HCT116 (cell line): ENCODE results near the gene RAI14. TPM values are rescaled to one million over a fixed set of nuclear protein-coding genes. Genes with fewer than 3 reads are reported as not detected.

Experiments used
- ATAC-seq: fragments of 200-7000 bp; cut with Tn5 transposase; 2 replicates; pipeline ENCODE4 v1.9.1; 2020; ENCODE audit warnings: mild to moderate bottlenecking, moderate library complexity
- BruUV-seq: library from RNA; stranded (reverse); fragments of 400-500 nt; replicated peaks from 2 replicates; lab custom pipeline; 2021; lab: Mats Ljungman, UMichigan
- CTCF ChIA-PET: fragments of 300-600 bp; sonication (Branson Sonifier 250); formaldehyde crosslinking; loops from one replicate; lab custom pipeline; 2021; ENCODE audit warnings: antibody characterized with exemption; lab: Charles Lee
- POLR2A ChIA-PET: fragments of 300-600, 350-600 bp; sonication (Branson Sonifier 250); formaldehyde crosslinking; loops from one replicate; lab custom pipeline; 2021; ENCODE audit warnings: antibody characterized with exemption; lab: Charles Lee
- RAD21 ChIA-PET, 2 experiments: fragments of 300-600 bp; sonication (Branson Sonifier 250); formaldehyde crosslinking; loops; one replicate each; lab custom pipeline; 2023; ENCODE audit warnings: low total read pairs in 2 of 2; ENCODE audit not compliant: uncharacterized antibody in 2 of 2, unreplicated experiment in 2 of 2, low non-redundant PET in 1 of 2; lab: Charles Lee
- DNase-seq: peaks from one replicate; pipeline ENCODE4 v3.0.0-alpha.2; 2010; ENCODE audit warnings: low read depth, low spot score
- H2AFZ ChIP-seq: fragments of 200-600 bp; shearing (Covaris generic), sonication (generic); 2 replicates; pipeline ENCODE4 v1.6.1; 2017; ENCODE audit warnings: low read depth, mixed run types, mixed read lengths, antibody characterized with exemption, low read length; ENCODE audit not compliant: poor library complexity, severe bottlenecking
- H3K27ac ChIP-seq: 2 replicates; pipeline ENCODE4 v1.5.1; 2012; ENCODE audit warnings: low read depth, low read length
- H3K27me3 ChIP-seq: fragments of 200-600 bp; sonication (generic); 2 replicates; pipeline ENCODE4 v1.6.1; 2016; ENCODE audit warnings: mixed run types, low read length, mixed read lengths; ENCODE audit not compliant: insufficient read depth
- H3K36me3 ChIP-seq, 2 experiments: fragments of 200-500 bp in 1 of 2; fragments of 200-600 bp in 1 of 2; sonication (Bioruptor generic) in 1 of 2; sonication (generic) in 1 of 2; 2 replicates each; pipeline versions ENCODE4 v1.5.1 to v1.6.1; 2014 to 2016; ENCODE audit warnings: low read length in 2 of 2, inconsistent platforms in 1 of 2, mixed read lengths in 1 of 2, mixed run types in 1 of 2; ENCODE audit not compliant: insufficient read depth in 2 of 2, control insufficient read depth in 1 of 2
- H3K4me1 ChIP-seq, 2 experiments: fragments of 200-600 bp in 1 of 2; sonication (generic) in 1 of 2; 2 replicates each; pipeline versions ENCODE4 v1.5.1 to v1.6.1; 2012 to 2017; ENCODE audit warnings: low read length in 2 of 2, inconsistent platforms in 1 of 2, mild to moderate bottlenecking in 1 of 2, mixed read lengths in 1 of 2, mixed run types in 1 of 2, moderate library complexity in 1 of 2; ENCODE audit not compliant: insufficient read depth in 2 of 2, control insufficient read depth in 1 of 2
- H3K4me2 ChIP-seq: fragments of 200-600 bp; sonication (generic); 2 replicates; pipeline ENCODE4 v1.6.1; 2017; ENCODE audit warnings: mixed run types, low read length, mixed read lengths
- H3K4me3 ChIP-seq, 2 experiments: fragments of 200-600 bp in 1 of 2; sonication (generic) in 1 of 2; replicated peaks in 1 of 2; 2 replicates each; pipeline ENCODE4 v1.5.1; 2011 to 2016; ENCODE audit warnings: low read length in 2 of 2, control low read depth in 1 of 2, low read depth in 1 of 2, mild to moderate bottlenecking in 1 of 2, mixed read lengths in 1 of 2, mixed run types in 1 of 2
- H3K79me2 ChIP-seq: fragments of 200-600 bp; sonication (generic); 2 replicates; pipeline ENCODE4 v1.6.1; 2017; ENCODE audit warnings: mild to moderate bottlenecking, mixed run types, low read length, moderate library complexity, mixed read lengths; ENCODE audit not compliant: insufficient read depth
- H3K9ac ChIP-seq: fragments of 200-600 bp; sonication (generic); 2 replicates; pipeline ENCODE4 v1.6.1; 2016; ENCODE audit warnings: low read length, mixed read lengths
- H3K9me2 ChIP-seq: fragments of 200-600 bp; sonication (generic), shearing (Covaris generic); 2 replicates; pipeline ENCODE4 v1.6.1; 2017; ENCODE audit warnings: mixed run types, mild to moderate bottlenecking, moderate library complexity; ENCODE audit not compliant: insufficient read depth
- H3K9me3 ChIP-seq, 2 experiments: fragments of 200-500 bp in 1 of 2; fragments of 200-600 bp in 1 of 2; sonication (Bioruptor generic) in 1 of 2; sonication (generic) in 1 of 2; 2 replicates each; pipeline ENCODE4 v1.6.1; 2014 to 2017; ENCODE audit warnings: low read length in 2 of 2, mixed read lengths in 2 of 2, inconsistent platforms in 1 of 2, low read depth in 1 of 2, mild to moderate bottlenecking in 1 of 2, mixed run types in 1 of 2, moderate library complexity in 1 of 2; ENCODE audit not compliant: control insufficient read depth in 1 of 2, insufficient read depth in 1 of 2
- H4K20me1 ChIP-seq: fragments of 200-600 bp; sonication (generic), shearing (Covaris generic); 2 replicates; pipeline ENCODE4 v1.6.1; 2017; ENCODE audit warnings: mixed run types, mild to moderate bottlenecking, moderate library complexity; ENCODE audit not compliant: insufficient read depth
- CBX3 ChIP-seq: IDR thresholded peaks from 2 replicates; pipeline ENCODE4 v1.6.1; 2012; ENCODE audit warnings: low read depth
- EZH2 ChIP-seq: fragments of 200-600 bp; sonication (generic); IDR thresholded peaks from 2 replicates; pipeline ENCODE4 v1.6.1; 2017; ENCODE audit warnings: antibody characterized with exemption, mixed run types
- POLR2A ChIP-seq: IDR thresholded peaks from 2 replicates; pipeline ENCODE4 v1.7.0; 2011; ENCODE audit warnings: borderline replicate concordance; ENCODE audit not compliant: insufficient read depth, insufficient read length; ENCODE audit errors: extremely low read depth
- RAD21 ChIP-seq: IDR thresholded peaks from 2 replicates; pipeline ENCODE4 v1.6.1; 2012; ENCODE audit warnings: low read depth, mild to moderate bottlenecking
- REST ChIP-seq: IDR thresholded peaks from 2 replicates; pipeline ENCODE4 v1.6.1; 2012; ENCODE audit warnings: low read depth
- SIN3A ChIP-seq: IDR thresholded peaks from 2 replicates; pipeline ENCODE4 v1.6.1; 2012; ENCODE audit warnings: low read depth
- SP1 ChIP-seq: IDR thresholded peaks from 2 replicates; pipeline ENCODE4 v1.6.1; 2012; ENCODE audit warnings: low read depth
- SRF ChIP-seq: IDR thresholded peaks from 2 replicates; pipeline ENCODE4 v1.6.1; 2012; ENCODE audit warnings: low read depth
- TCF7L2 ChIP-seq: IDR thresholded peaks from 2 replicates; pipeline ENCODE4 v1.7.0; 2011; ENCODE audit warnings: borderline replicate concordance, inconsistent platforms; ENCODE audit not compliant: insufficient read depth, insufficient read length; ENCODE audit errors: extremely low read depth
- YY1 ChIP-seq: IDR thresholded peaks from 2 replicates; pipeline ENCODE4 v1.6.1; 2011; ENCODE audit warnings: low read length, low read depth, moderate library complexity, mild to moderate bottlenecking; ENCODE audit not compliant: insufficient replicate concordance; ENCODE audit errors: extremely low read depth
- ZBTB33 ChIP-seq: IDR thresholded peaks from 2 replicates; pipeline ENCODE4 v1.6.1; 2011; ENCODE audit warnings: mild to moderate bottlenecking, low read length, moderate library complexity; ENCODE audit not compliant: insufficient replicate concordance; ENCODE audit errors: extremely low read depth
- ZNF274 ChIP-seq: fragments of 200-500 bp; sonication (Bioruptor generic); IDR thresholded peaks from 2 replicates; pipeline ENCODE4 v1.6.1; 2014; ENCODE audit warnings: mild to moderate bottlenecking, low read depth, low read length, inconsistent platforms
- intact Hi-C: fragments of 100-400 bp; cut with micrococcal nuclease; formaldehyde crosslinking; loops from 2 replicates; pipeline ENCODE4 v1.10.0; 2022
- total RNA-seq: library from RNA; stranded (reverse); gene quantifications from one replicate; pipeline ENCODE4 v1.2.1, GENCODE V29; 2021; ENCODE audit not compliant: unreplicated experiment
- TF ChIP-seq, protein P1 (sequence below), 3 experiments: fragments of 200-600 bp in 1 of 3; sonication (generic) in 1 of 3; IDR thresholded peaks in 2 of 3; conservative IDR thresholded peaks in 1 of 3; 2 replicates each; pipeline ENCODE4 v1.5.1; 2012 to 2017; ENCODE audit warnings: low read depth in 2 of 3, low read length in 2 of 3, antibody characterized with exemption in 1 of 3, borderline replicate concordance in 1 of 3, control low read depth in 1 of 3, mild to moderate bottlenecking in 1 of 3, mixed read lengths in 1 of 3, mixed run types in 1 of 3, moderate library complexity in 1 of 3; ENCODE audit not compliant: insufficient read depth in 1 of 3

RAI14 gene
- total RNA-seq, 1 experiment from 2014 or later = 47.9 TPM

DNA sequence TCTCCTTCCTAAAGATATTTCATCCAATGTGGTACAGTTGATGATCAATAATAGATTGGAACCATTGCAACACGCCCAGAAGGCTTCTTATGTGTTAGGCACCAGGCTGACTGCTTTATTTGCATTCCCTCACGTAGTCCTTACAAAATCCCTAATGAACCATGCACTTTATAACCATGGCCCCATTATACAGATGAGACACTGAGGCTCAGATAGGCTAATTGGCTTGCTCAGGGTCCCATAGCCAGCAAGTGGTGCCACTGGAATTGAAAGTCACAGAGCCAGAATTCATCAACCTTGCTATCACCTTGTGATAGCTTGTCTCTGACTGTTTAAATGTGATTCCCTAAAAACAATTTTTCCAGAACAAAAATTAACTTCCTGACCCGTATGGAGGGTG lies 27.8 kb upstream of the RAI14 start:
- no peak for ATAC-seq
- POLR2A ChIA-PET = no interaction called here
- no peaks in the 10 kb centered on the region for H3K36me3 ChIP-seq
- RAD21 ChIA-PET = no interaction called here
- H3K4me2 ChIP-seq = no peak overlapping the region
- H3K27ac ChIP-seq = no peak overlapping the region
- no peak overlapping the region for H3K4me3 ChIP-seq
- CTCF ChIA-PET = no interaction called here
- no TSS peak for BruUV-seq
- intact Hi-C loops = no loop called here
- H3K9me3 ChIP-seq = no peaks in the 10 kb centered on the region; a peak in 1 of 4 replicates
- H2AFZ ChIP-seq = no peak overlapping the region
- no peaks in the 10 kb centered on the region for H4K20me1 ChIP-seq
- DNase-seq = no peak
- no peak for TF ChIP-seq ZBTB33
- TF ChIP-seq ZNF274 = no peak
- no peak for TF ChIP-seq SP1
- TF ChIP-seq REST = no peak
- TF ChIP-seq POLR2A = no peak
- TF ChIP-seq EZH2 = no peak
- no peak for TF ChIP-seq CBX3
- TF ChIP-seq RAD21 = no peak
- TF ChIP-seq SIN3A = no peak
- TF ChIP-seq SRF = no peak
- TF ChIP-seq, protein P1, sequence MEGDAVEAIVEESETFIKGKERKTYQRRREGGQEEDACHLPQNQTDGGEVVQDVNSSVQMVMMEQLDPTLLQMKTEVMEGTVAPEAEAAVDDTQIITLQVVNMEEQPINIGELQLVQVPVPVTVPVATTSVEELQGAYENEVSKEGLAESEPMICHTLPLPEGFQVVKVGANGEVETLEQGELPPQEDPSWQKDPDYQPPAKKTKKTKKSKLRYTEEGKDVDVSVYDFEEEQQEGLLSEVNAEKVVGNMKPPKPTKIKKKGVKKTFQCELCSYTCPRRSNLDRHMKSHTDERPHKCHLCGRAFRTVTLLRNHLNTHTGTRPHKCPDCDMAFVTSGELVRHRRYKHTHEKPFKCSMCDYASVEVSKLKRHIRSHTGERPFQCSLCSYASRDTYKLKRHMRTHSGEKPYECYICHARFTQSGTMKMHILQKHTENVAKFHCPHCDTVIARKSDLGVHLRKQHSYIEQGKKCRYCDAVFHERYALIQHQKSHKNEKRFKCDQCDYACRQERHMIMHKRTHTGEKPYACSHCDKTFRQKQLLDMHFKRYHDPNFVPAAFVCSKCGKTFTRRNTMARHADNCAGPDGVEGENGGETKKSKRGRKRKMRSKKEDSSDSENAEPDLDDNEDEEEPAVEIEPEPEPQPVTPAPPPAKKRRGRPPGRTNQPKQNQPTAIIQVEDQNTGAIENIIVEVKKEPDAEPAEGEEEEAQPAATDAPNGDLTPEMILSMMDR (IDR thresholded peaks at IDR 0.05 in 2 of 3, conservative IDR thresholded peaks at IDR 0.05 in 1 of 3; ENCODE audit: borderline replicate concordance in 1 of 3, insufficient read depth in 1 of 3, low read depth in 2 of 3, low read length in 2 of 3) = no peak
- TF ChIP-seq YY1 = no peak
- no peak for TF ChIP-seq TCF7L2
- TF ChIP-seq, all 23 proteins: peak for 0
- Histone ChIP-seq H3K4me1 (no peaks in the 10 kb centered on the region), H3K9me2 (no peaks in the 10 kb centered on the region), H3K79me2 (no peaks in the 10 kb centered on the region), H3K27me3 (no peaks in the 10 kb centered on the region), H3K9ac (no peak overlapping the region)
